K562 (cell line): ENCODE measurements around the gene AUNIP. TPM values are rescaled to one million over a fixed set of nuclear protein-coding genes. Genes with fewer than 3 reads are reported as not detected.

ENCODE experiments used
- ATAC-seq: fragments of 200-7000 bp; cut with Tn5 transposase; 3 replicates; pipeline ENCODE4 v1.9.1; 2020; ENCODE audit warnings: moderate library complexity
- BruUV-seq: library from RNA; stranded (reverse); fragments of 400-500 nt; replicated peaks from 2 replicates; lab custom pipeline; 2021; lab: Mats Ljungman, UMichigan
- CTCF ChIA-PET: fragments of 300-600 bp; formaldehyde crosslinking; extraction: SDS; loops from one replicate; lab custom pipeline; 2021; ENCODE audit warnings: low intra/inter-chr PET ratio; lab: Yijun Ruan, JAX
- POLR2A ChIA-PET: fragments of 300-600, 350-650 bp; sonication (Branson Sonifier 250); formaldehyde crosslinking; extraction: SDS; loops from one replicate; lab custom pipeline; 2021; ENCODE audit warnings: antibody characterized with exemption, inconsistent platforms; lab: Yijun Ruan, JAX
- DNase-seq, 4 experiments: peaks; one replicate each; pipeline versions ENCODE4 v3.0.0 to v3.0.0-alpha.2; 2011 to 2018; ENCODE audit warnings: low spot score in 3 of 4, mixed read lengths in 3 of 4; ENCODE audit errors: extremely low read depth in 1 of 4
- FAIRE-seq: peaks from 2 replicates; lab custom pipeline; 2011; peaks lifted over from hg19 to GRCh38; lab: Jason Lieb, UNC
- H2AFZ ChIP-seq: 2 replicates; pipeline ENCODE4 v1.6.0; 2011; ENCODE audit warnings: low read depth, low read length, control low read depth, inconsistent platforms
- H3K27ac ChIP-seq: fragments of 200-600 bp; 3 replicates; pipeline ENCODE4 v1.8.0; 2011; ENCODE audit warnings: low read depth, mild to moderate bottlenecking, control low read depth, inconsistent platforms, low read length, moderate library complexity, mixed read lengths; ENCODE audit errors: extremely low read depth
- H3K27me3 ChIP-seq, 2 experiments: fragments of 300-600 bp in 1 of 2; 2 replicates in 1 of 2; 3 replicates in 1 of 2; pipeline versions ENCODE4 v1.6.0 to v1.8.0; 2011; ENCODE audit warnings: inconsistent platforms in 2 of 2, low read length in 2 of 2, mild to moderate bottlenecking in 1 of 2, mixed read lengths in 1 of 2, moderate library complexity in 1 of 2; ENCODE audit not compliant: control insufficient read depth in 2 of 2, insufficient read depth in 2 of 2
- H3K36me3 ChIP-seq: fragments of 300-600 bp; 3 replicates; pipeline ENCODE4 v1.8.0; 2011; ENCODE audit warnings: mild to moderate bottlenecking, low read length, inconsistent platforms; ENCODE audit not compliant: control insufficient read depth, insufficient read depth
- H3K4me1 ChIP-seq, 2 experiments: fragments of 200-600 bp in 1 of 2; replicated peaks in 1 of 2; 2 replicates in 1 of 2; 3 replicates in 1 of 2; pipeline versions ENCODE4 v1.5.1 to v1.8.0; 2011; ENCODE audit warnings: inconsistent platforms in 2 of 2, low read length in 2 of 2, mild to moderate bottlenecking in 1 of 2, mixed read lengths in 1 of 2, moderate library complexity in 1 of 2; ENCODE audit not compliant: control insufficient read depth in 2 of 2, insufficient read depth in 2 of 2
- H3K4me2 ChIP-seq: 2 replicates; pipeline ENCODE4 v1.6.1; 2011; ENCODE audit warnings: low read length, control low read depth, inconsistent platforms, mixed read lengths; ENCODE audit not compliant: insufficient read depth
- H3K4me3 ChIP-seq: fragments of 200-600 bp; sonication (generic), shearing (Covaris generic); 2 replicates; pipeline ENCODE4 v1.5.1; 2016; ENCODE audit warnings: control low read depth, inconsistent platforms
- H3K79me2 ChIP-seq: fragments of 200-600 bp; 3 replicates; pipeline ENCODE4 v1.8.0; 2011; ENCODE audit warnings: low read length, inconsistent platforms; ENCODE audit not compliant: control insufficient read depth, insufficient read depth
- H3K9ac ChIP-seq, 2 experiments: 2 replicates each; pipeline versions ENCODE4 v1.6.0 to v1.6.1; 2011; ENCODE audit warnings: low read depth in 2 of 2, low read length in 2 of 2, control low read depth in 1 of 2, inconsistent platforms in 1 of 2, mild to moderate bottlenecking in 1 of 2, mixed read lengths in 1 of 2; ENCODE audit not compliant: insufficient read depth in 1 of 2
- H3K9me1 ChIP-seq: one replicate; pipeline ENCODE4 v1.6.0; 2011; ENCODE audit warnings: inconsistent platforms, mild to moderate bottlenecking, low read length, moderate library complexity; ENCODE audit not compliant: control insufficient read depth, insufficient read depth
- H3K9me3 ChIP-seq: replicated peaks from 2 replicates; pipeline ENCODE4 v1.5.1; 2011; ENCODE audit warnings: low read depth, low read length, inconsistent platforms; ENCODE audit not compliant: control insufficient read depth, insufficient read depth
- H4K20me1 ChIP-seq: replicated peaks from 2 replicates; pipeline ENCODE4 v1.6.1; 2011; ENCODE audit warnings: low read length, inconsistent platforms, mixed read lengths; ENCODE audit not compliant: control insufficient read depth, insufficient read depth
- EWSR1 ChIP-seq: fragments of 450-650 bp; IDR thresholded peaks from 2 replicates; pipeline ENCODE4 v1.6.1; 2018; ENCODE audit warnings: borderline replicate concordance, mild to moderate bottlenecking, low read depth, moderate library complexity; ENCODE audit not compliant: partially characterized antibody
- GTF2A2 ChIP-seq: IDR thresholded peaks from 2 replicates; pipeline ENCODE4 v1.6.1; 2016; ENCODE audit warnings: mild to moderate bottlenecking, missing genetic modification characterization, missing compliant biosample characterization
- POLR2H ChIP-seq: IDR thresholded peaks from 2 replicates; pipeline ENCODE4 v1.6.1; 2016; ENCODE audit warnings: missing genetic modification characterization, low read depth, mild to moderate bottlenecking, control low read depth, missing compliant biosample characterization, moderate library complexity
- ZBTB5 ChIP-seq: fragments of 450-650 bp; IDR thresholded peaks from 2 replicates; pipeline ENCODE4 v1.6.1; 2017; ENCODE audit warnings: antibody characterized with exemption
- ZNF212 ChIP-seq: fragments of 450-650 bp; formaldehyde crosslinking; IDR thresholded peaks from 2 replicates; pipeline ENCODE4 v1.4.0; 2020; ENCODE audit warnings: mild to moderate bottlenecking
- WGBS: fragments of 100-300 bp; shearing (Covaris generic); methylation state at CpG from one replicate; pipeline ENCODE4 v1.1.6; 2016; ENCODE audit warnings: low coverage, mixed read lengths; ENCODE audit not compliant: insufficient coverage; ENCODE audit errors: missing lambda C conversion rate; 5-methylcytosine and 5-hydroxymethylcytosine counted together
- in situ Hi-C: fragments of 300-500 bp; cut with MboI; formaldehyde crosslinking; loops from 4 replicates; pipeline ENCODE4 v1.15.0; 2018; ENCODE audit warnings: inconsistent platforms, mixed read lengths
- intact Hi-C: fragments of 100-400 bp; cut with micrococcal nuclease; formaldehyde crosslinking; loops from 2 replicates; pipeline ENCODE4 v1.14.2; 2022
- polyA plus RNA-seq, 8 experiments: library from polyadenylated mRNA; depleted of rRNA in 4 of 8; stranded (reverse) in 5 of 8; unstranded in 3 of 8; fragments of >200 nt; fragmentation: Nextera tagmentation in 2 of 8; fragmentation: Illumina TruSeq in 1 of 8; extraction: Ambion mirVana in 2 of 8; extraction: Trizol in 1 of 8; gene quantifications; 2 replicates each; pipeline versions ENCODE4 v1.2.1 to v1.2.3, GENCODE V29; 2011 to 2014; ENCODE audit warnings: inconsistent platforms in 1 of 8, missing spikeins in 1 of 8
- total RNA-seq, 7 experiments: library from RNA; depleted of rRNA in 6 of 7; stranded (reverse); fragments of >200 nt in 6 of 7; fragmentation: Illumina TruSeq in 2 of 7; extraction: Trizol in 2 of 7; gene quantifications; 2 replicates each; pipeline versions ENCODE4 v1.2.1 to v1.2.3, GENCODE V29; 2011 to 2021; ENCODE audit warnings: low replicate concordance in 1 of 7
- TF ChIP-seq, protein P1 (sequence below): fragments of 200-600 bp; sonication (generic); IDR thresholded peaks from one replicate; pipeline ENCODE4 v1.6.1; 2012; ENCODE audit warnings: mild to moderate bottlenecking, low read depth, low read length, inconsistent platforms
- TF ChIP-seq, protein P2 (sequence below): fragments of 450-650 bp; formaldehyde crosslinking; IDR thresholded peaks from 2 replicates; pipeline ENCODE4 v1.4.0; 2020; ENCODE audit warnings: mild to moderate bottlenecking

The AUNIP gene
- total and polyA plus RNA-seq, 9 of the 15 experiments (the other 6 are each of a cell fraction or from before 2014, with no cell fraction given), result 12.1 to 53.8 (median 47.1) TPM

- DNase-seq (peak in 1 of 4 experiments; percentile 63), ATAC-seq (peak; percentile 2), FAIRE-seq (peak; percentile 71)
- intact Hi-C loops (loop anchor here (5.0 to 10.0 kb wide), 2 partner anchors 66 to 173 kb away; partner anchors contain the start of gene PAFAH2), in situ Hi-C loops (loop anchor here (5.0 kb wide), 1 partner anchor 71 kb away; no protein-coding TSS in a partner anchor)
- Histone ChIP-seq H4K20me1 (peaks cover 16% of the 10 kb centered on the region), H3K4me1 (peaks cover 37 to 49% of the 10 kb centered on the region in 2 experiments), H3K4me3 (peak overlapping the region; percentile 67), H3K79me2 (peaks cover 64% of the 10 kb centered on the region), H3K27ac (peak overlapping the region; percentile 91), H3K27me3 (no peaks in the 10 kb centered on the region), H3K4me2 (peak overlapping the region; percentile 89), H3K36me3 (peaks cover 40% of the 10 kb centered on the region), H3K9me1 (no peaks in the 10 kb centered on the region), H2AFZ (no peak overlapping the region), H3K9ac (peak overlapping the region; percentile 92 to 99), H3K9me3 (no peaks in the 10 kb centered on the region)
- ChIA-PET CTCF (interaction anchor here (1.0 kb wide), 1 partner anchor 177 kb away, joined by 3 read pairs; no protein-coding TSS in a partner anchor), POLR2A (interaction anchor here (0.6 to 6.2 kb wide), 10 partner anchors 9 to 735 kb away, joined by 3 to 56 read pairs (median 4); partner anchors contain the start of gene TRIM63)
- no TSS peak for BruUV-seq
- WGBS, result 29% methylated on average over 5 of the region's 5 CpGs
- TF ChIP-seq, protein P1, sequence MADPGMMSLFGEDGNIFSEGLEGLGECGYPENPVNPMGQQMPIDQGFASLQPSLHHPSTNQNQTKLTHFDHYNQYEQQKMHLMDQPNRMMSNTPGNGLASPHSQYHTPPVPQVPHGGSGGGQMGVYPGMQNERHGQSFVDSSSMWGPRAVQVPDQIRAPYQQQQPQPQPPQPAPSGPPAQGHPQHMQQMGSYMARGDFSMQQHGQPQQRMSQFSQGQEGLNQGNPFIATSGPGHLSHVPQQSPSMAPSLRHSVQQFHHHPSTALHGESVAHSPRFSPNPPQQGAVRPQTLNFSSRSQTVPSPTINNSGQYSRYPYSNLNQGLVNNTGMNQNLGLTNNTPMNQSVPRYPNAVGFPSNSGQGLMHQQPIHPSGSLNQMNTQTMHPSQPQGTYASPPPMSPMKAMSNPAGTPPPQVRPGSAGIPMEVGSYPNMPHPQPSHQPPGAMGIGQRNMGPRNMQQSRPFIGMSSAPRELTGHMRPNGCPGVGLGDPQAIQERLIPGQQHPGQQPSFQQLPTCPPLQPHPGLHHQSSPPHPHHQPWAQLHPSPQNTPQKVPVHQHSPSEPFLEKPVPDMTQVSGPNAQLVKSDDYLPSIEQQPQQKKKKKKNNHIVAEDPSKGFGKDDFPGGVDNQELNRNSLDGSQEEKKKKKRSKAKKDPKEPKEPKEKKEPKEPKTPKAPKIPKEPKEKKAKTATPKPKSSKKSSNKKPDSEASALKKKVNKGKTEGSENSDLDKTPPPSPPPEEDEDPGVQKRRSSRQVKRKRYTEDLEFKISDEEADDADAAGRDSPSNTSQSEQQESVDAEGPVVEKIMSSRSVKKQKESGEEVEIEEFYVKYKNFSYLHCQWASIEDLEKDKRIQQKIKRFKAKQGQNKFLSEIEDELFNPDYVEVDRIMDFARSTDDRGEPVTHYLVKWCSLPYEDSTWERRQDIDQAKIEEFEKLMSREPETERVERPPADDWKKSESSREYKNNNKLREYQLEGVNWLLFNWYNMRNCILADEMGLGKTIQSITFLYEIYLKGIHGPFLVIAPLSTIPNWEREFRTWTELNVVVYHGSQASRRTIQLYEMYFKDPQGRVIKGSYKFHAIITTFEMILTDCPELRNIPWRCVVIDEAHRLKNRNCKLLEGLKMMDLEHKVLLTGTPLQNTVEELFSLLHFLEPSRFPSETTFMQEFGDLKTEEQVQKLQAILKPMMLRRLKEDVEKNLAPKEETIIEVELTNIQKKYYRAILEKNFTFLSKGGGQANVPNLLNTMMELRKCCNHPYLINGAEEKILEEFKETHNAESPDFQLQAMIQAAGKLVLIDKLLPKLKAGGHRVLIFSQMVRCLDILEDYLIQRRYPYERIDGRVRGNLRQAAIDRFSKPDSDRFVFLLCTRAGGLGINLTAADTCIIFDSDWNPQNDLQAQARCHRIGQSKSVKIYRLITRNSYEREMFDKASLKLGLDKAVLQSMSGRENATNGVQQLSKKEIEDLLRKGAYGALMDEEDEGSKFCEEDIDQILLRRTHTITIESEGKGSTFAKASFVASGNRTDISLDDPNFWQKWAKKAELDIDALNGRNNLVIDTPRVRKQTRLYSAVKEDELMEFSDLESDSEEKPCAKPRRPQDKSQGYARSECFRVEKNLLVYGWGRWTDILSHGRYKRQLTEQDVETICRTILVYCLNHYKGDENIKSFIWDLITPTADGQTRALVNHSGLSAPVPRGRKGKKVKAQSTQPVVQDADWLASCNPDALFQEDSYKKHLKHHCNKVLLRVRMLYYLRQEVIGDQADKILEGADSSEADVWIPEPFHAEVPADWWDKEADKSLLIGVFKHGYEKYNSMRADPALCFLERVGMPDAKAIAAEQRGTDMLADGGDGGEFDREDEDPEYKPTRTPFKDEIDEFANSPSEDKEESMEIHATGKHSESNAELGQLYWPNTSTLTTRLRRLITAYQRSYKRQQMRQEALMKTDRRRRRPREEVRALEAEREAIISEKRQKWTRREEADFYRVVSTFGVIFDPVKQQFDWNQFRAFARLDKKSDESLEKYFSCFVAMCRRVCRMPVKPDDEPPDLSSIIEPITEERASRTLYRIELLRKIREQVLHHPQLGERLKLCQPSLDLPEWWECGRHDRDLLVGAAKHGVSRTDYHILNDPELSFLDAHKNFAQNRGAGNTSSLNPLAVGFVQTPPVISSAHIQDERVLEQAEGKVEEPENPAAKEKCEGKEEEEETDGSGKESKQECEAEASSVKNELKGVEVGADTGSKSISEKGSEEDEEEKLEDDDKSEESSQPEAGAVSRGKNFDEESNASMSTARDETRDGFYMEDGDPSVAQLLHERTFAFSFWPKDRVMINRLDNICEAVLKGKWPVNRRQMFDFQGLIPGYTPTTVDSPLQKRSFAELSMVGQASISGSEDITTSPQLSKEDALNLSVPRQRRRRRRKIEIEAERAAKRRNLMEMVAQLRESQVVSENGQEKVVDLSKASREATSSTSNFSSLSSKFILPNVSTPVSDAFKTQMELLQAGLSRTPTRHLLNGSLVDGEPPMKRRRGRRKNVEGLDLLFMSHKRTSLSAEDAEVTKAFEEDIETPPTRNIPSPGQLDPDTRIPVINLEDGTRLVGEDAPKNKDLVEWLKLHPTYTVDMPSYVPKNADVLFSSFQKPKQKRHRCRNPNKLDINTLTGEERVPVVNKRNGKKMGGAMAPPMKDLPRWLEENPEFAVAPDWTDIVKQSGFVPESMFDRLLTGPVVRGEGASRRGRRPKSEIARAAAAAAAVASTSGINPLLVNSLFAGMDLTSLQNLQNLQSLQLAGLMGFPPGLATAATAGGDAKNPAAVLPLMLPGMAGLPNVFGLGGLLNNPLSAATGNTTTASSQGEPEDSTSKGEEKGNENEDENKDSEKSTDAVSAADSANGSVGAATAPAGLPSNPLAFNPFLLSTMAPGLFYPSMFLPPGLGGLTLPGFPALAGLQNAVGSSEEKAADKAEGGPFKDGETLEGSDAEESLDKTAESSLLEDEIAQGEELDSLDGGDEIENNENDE, result no peak
- TF ChIP-seq GTF2A2 (no peak), POLR2H (tag) (no peak), ZNF212 (CRISPR knock-in tag) (no peak), ZBTB5 (no peak), EWSR1 (no peak)
- TF ChIP-seq, protein P2, sequence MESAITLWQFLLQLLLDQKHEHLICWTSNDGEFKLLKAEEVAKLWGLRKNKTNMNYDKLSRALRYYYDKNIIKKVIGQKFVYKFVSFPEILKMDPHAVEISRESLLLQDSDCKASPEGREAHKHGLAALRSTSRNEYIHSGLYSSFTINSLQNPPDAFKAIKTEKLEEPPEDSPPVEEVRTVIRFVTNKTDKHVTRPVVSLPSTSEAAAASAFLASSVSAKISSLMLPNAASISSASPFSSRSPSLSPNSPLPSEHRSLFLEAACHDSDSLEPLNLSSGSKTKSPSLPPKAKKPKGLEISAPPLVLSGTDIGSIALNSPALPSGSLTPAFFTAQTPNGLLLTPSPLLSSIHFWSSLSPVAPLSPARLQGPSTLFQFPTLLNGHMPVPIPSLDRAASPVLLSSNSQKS (CRISPR knock-in tag), result no peak
Measured at GRCh38 chr1:25821630-25822091, 37.6 kb downstream of the AUNIP start.
